Spleen (tissue), 11 donors: ENCODE data around the gene ERC1. TPM values are rescaled to one million over a fixed set of nuclear protein-coding genes. Genes with fewer than 3 reads are reported as not detected.

ENCODE experiments used
- DNase-seq: peaks from one replicate; pipeline ENCODE4 v3.0.0-alpha.2; 2020
- H3K27ac ChIP-seq, 8 donors: fragments of 200-600 bp; sonication (generic) in 7 of 8; 1 replicate in 4 of 8; 2 replicates in 4 of 8; pipeline versions ENCODE4 v1.5.0 to v1.8.0; 2016 to 2021; ENCODE audit warnings: inconsistent platforms in 4 of 8, mild to moderate bottlenecking in 4 of 8, moderate library complexity in 1 of 8
- H3K27me3 ChIP-seq, 7 donors: fragments of 200-600 bp; sonication (generic) in 6 of 7; replicated peaks in 1 of 7; 1 replicate in 4 of 7; 2 replicates in 3 of 7; pipeline versions ENCODE4 v1.5.0 to v1.8.0; 2016 to 2021; ENCODE audit warnings: inconsistent platforms in 3 of 7, mild to moderate bottlenecking in 1 of 7
- H3K36me3 ChIP-seq, 6 donors: fragments of 200-600 bp; sonication (generic) in 5 of 6; 1 replicate in 4 of 6; 2 replicates in 2 of 6; pipeline versions ENCODE4 v1.5.0 to v1.8.0; 2016 to 2021; ENCODE audit warnings: inconsistent platforms in 2 of 6
- H3K4me1 ChIP-seq, 6 donors: fragments of 200-600 bp; sonication (generic) in 5 of 6; 1 replicate in 3 of 6; 2 replicates in 3 of 6; pipeline versions ENCODE4 v1.5.0 to v1.8.0; 2016 to 2021; ENCODE audit warnings: inconsistent platforms in 3 of 6
- H3K4me3 ChIP-seq, 8 donors: fragments of 200-600 bp; sonication (generic) in 7 of 8; 1 replicate in 4 of 8; 2 replicates in 4 of 8; pipeline versions ENCODE4 v1.5.0 to v1.8.0; 2016 to 2021; ENCODE audit warnings: inconsistent platforms in 4 of 8, mild to moderate bottlenecking in 4 of 8, moderate library complexity in 2 of 8
- H3K9me3 ChIP-seq, 8 donors: fragments of 200-600 bp; sonication (generic) in 7 of 8; 1 replicate in 4 of 8; 2 replicates in 4 of 8; pipeline versions ENCODE4 v1.5.0 to v1.8.0; 2016 to 2021; ENCODE audit warnings: inconsistent platforms in 4 of 8
- CTCF ChIP-seq, 11 experiments: fragments of 200-600 bp in 7 of 11; fragments of 450-650 bp in 4 of 11; sonication (generic) in 4 of 11; IDR thresholded peaks in 8 of 11; conservative IDR thresholded peaks in 3 of 11; 1 replicate in 7 of 11; 2 replicates in 4 of 11; pipeline versions ENCODE4 v1.4.0 to v1.8.0; 2016 to 2021; ENCODE audit warnings: antibody characterized with exemption in 11 of 11, inconsistent platforms in 4 of 11, mild to moderate bottlenecking in 1 of 11
- POLR2A ChIP-seq, 3 donors: fragments of 450-650 bp; IDR thresholded peaks; one replicate each; pipeline ENCODE4 v1.5.1; 2017; ENCODE audit warnings: antibody characterized with exemption in 3 of 3, mild to moderate bottlenecking in 1 of 3
- POLR2AphosphoS5 ChIP-seq, 3 donors: sonication (generic); formaldehyde crosslinking; IDR thresholded peaks; one replicate each; pipeline ENCODE4 v1.5.1; 2017; ENCODE audit warnings: antibody characterized with exemption in 3 of 3
- WGBS, 5 donors: extraction: QIAGEN DNeasy Blood & Tissue Kit in 3 of 5; methylation state at CpG; one replicate each; pipeline versions ENCODE4 v1.1.5 to v1.1.7; 2013 to 2018; 5-methylcytosine and 5-hydroxymethylcytosine counted together
- intact Hi-C: fragments of 100-400 bp; cut with DNase I; formaldehyde crosslinking; loops from one replicate; pipeline ENCODE4 v1.15.0; 2023; ENCODE audit warnings: low total_unique reads
- polyA plus RNA-seq, 3 donors: library from polyadenylated mRNA; stranded (reverse); fragments of 200-250 nt; gene quantifications; one replicate each; pipeline ENCODE4 v1.2.1, GENCODE V29; 2013
- total RNA-seq, 7 donors: library from RNA; depleted of rRNA in 3 of 7; stranded (reverse); fragments of >200 nt in 3 of 7; fragmentation: NEBNext Ultra II Directional in 4 of 7; extraction: Animal tissue kit (Norgen Biotek cat#: 25700) in 4 of 7; gene quantifications; one replicate each; pipeline versions ENCODE4 v1.1.0 to v1.2.1, GENCODE V29; 2016 to 2021
- donor health status: healthy with polysubstance abuse.
- donor health status: DM: no; HTN: no; CAD: no; lungs with moderate emphysema.
- donor health status: DM: no; HTN: no; CAD: no.
- donor health status: Bipolar disorder and iron deficiency.
- donor health status: healthy.
- donor health status: DM: no; HTN: no; CAD: no.
- donor health status: DM: yes; HTN: yes; CAD: no.

ERC1 gene
- total and polyA plus RNA-seq, 10 donors: 1.2 to 73.4 (median 42.6) TPM

- Histone ChIP-seq H3K4me3 (no peak overlapping the region), H3K36me3 (peaks cover 0 to 19% (median 3%) of the 10 kb centered on the region in 6 donors), H3K27ac (no peak overlapping the region), H3K4me1 (peaks cover 0 to 8% (median 1%) of the 10 kb centered on the region in 6 donors), H3K27me3 (no peaks in the 10 kb centered on the region), H3K9me3 (peaks cover 6 to 54% (median 45%) of the 10 kb centered on the region in 8 donors)
- no peak for DNase-seq
- intact Hi-C loops: no loop called here
- TF ChIP-seq POLR2A (IDR thresholded peaks at IDR 0.05) (no peak), CTCF (IDR thresholded peaks at IDR 0.05 in 8 of 11, conservative IDR thresholded peaks at IDR 0.05 in 3 of 11) (no peak), POLR2AphosphoS5 (IDR thresholded peaks at IDR 0.05) (no peak)
These were observed 68.1 kb downstream of the ERC1 start for GRCh38 chr12:1059162-1059561.

DNA sequence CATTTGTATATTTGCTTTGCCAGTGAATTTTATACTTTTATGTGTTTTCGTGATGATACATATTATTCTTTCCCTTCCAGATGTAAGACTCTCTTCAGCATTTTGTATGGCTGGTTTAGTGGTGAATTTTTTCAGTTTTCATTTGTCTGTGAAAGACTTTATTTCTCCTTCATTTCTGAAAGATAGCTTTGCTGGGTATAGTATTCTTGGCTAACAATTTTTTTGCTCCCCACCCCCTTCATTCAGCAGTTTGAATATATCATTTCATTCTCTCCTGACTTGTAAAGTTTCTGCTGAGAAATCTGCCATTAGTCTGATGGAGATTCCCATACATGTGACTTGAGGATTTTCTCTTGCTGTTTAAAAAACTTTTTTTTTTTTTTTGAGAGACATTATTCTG lies 72.8 kb downstream of the ERC1 start:
- no peak for TF ChIP-seq POLR2AphosphoS5 (IDR thresholded peaks at IDR 0.05)
- no peak for TF ChIP-seq POLR2A (IDR thresholded peaks at IDR 0.05)
- no peak for TF ChIP-seq CTCF (IDR thresholded peaks at IDR 0.05 in 8 of 11, conservative IDR thresholded peaks at IDR 0.05 in 3 of 11)
- Histone ChIP-seq H3K4me3 (no peak overlapping the region), H3K27me3 (no peaks in the 10 kb centered on the region), H3K9me3 (peaks cover 9 to 55% (median 46%) of the 10 kb centered on the region in 8 donors), H3K4me1 (no peaks in the 10 kb centered on the region), H3K27ac (no peak overlapping the region), H3K36me3 (peaks cover 0 to 29% (median 3%) of the 10 kb centered on the region in 6 donors)
- 90 to 100% (median 100%) methylated on average over 1 of the region's 1 CpG for WGBS, 5 donors
- no peak for DNase-seq
- intact Hi-C loops: no loop called here

- intact Hi-C loops: no loop called here
- Histone ChIP-seq H3K9me3 (peaks cover 9 to 50% (median 42%) of the 10 kb centered on the region in 8 donors), H3K27ac (no peak overlapping the region), H3K27me3 (no peaks in the 10 kb centered on the region), H3K4me1 (no peaks in the 10 kb centered on the region), H3K4me3 (no peak overlapping the region), H3K36me3 (peaks cover 0 to 29% (median 3%) of the 10 kb centered on the region in 6 donors)
- no peak for TF ChIP-seq CTCF (IDR thresholded peaks at IDR 0.05 in 8 of 11, conservative IDR thresholded peaks at IDR 0.05 in 3 of 11)
- TF ChIP-seq POLR2AphosphoS5 (IDR thresholded peaks at IDR 0.05): no peak
- DNase-seq: no peak
- 95 to 100% (median 98%) methylated on average over 2 of the region's 2 CpGs for WGBS, 5 donors
These were observed 73.3 kb downstream of the ERC1 start for GRCh38 chr12:1064317-1064716.

GRCh38 chr12:1065629-1066028 lies 74.6 kb downstream of the ERC1 start:
- intact Hi-C loops: no loop called here
- no peak for DNase-seq
- Histone ChIP-seq H3K27me3 (no peaks in the 10 kb centered on the region), H3K4me1 (peaks cover 0 to 9% (median 2%) of the 10 kb centered on the region in 6 donors), H3K9me3 (peaks cover 9 to 40% (median 34%) of the 10 kb centered on the region in 8 donors), H3K36me3 (peaks cover 0 to 29% (median 3%) of the 10 kb centered on the region in 6 donors), H3K27ac (no peak overlapping the region), H3K4me3 (no peak overlapping the region)
- TF ChIP-seq POLR2A (IDR thresholded peaks at IDR 0.05) (no peak), POLR2AphosphoS5 (IDR thresholded peaks at IDR 0.05) (no peak), CTCF (IDR thresholded peaks at IDR 0.05 in 8 of 11, conservative IDR thresholded peaks at IDR 0.05 in 3 of 11) (no peak)
- WGBS, 5 donors: 92 to 99% (median 98%) methylated on average over 3 of the region's 3 CpGs
